Colon (tissue), 2 donors: ENCODE data around the gene EHF.
"Not testable (repeated sequence)": the region's sequence is repeated elsewhere in the genome, so short reads cannot be mapped to it uniquely, and the experiment has no call there.

Experiments
- FAIRE-seq: peaks from 2 replicates; lab custom pipeline; 2012; peaks lifted over from hg19 to GRCh38; lab: Jason Lieb, UNC
- donor health status: control.
- donor health status: control.

EHF gene

GRCh38 chr11:34671117-34671516, 50.2 kb downstream of the EHF start:
- no peak for FAIRE-seq

GRCh38 chr11:34671946-34672345, 51.1 kb downstream of the EHF start:
- FAIRE-seq, result no peak

GRCh38 chr11:34674038-34674437, 53.1 kb downstream of the EHF start:
- FAIRE-seq, result no peak

- no peak for FAIRE-seq
These were observed 55.3 kb downstream of the EHF start for GRCh38 chr11:34676227-34676626.

GRCh38 chr11:34679681-34680080, 58.8 kb downstream of the EHF start:
- no peak for FAIRE-seq

- no peak for FAIRE-seq
These were observed 59.3 kb downstream of the EHF start for GRCh38 chr11:34680206-34680605.

GRCh38 chr11:34680918-34681586, 60.2 kb downstream of the EHF start:
- no peak for FAIRE-seq

- no peak for FAIRE-seq
These were observed 61.9 kb downstream of the EHF start for GRCh38 chr11:34682825-34683224.

- FAIRE-seq, result no peak
These were observed 62.5 kb downstream of the EHF start for GRCh38 chr11:34683396-34683795.

GRCh38 chr11:34685864-34686263, 65.0 kb downstream of the EHF start:
- FAIRE-seq, result no peak

- not testable (repeated sequence) for FAIRE-seq
These were observed 71.4 kb downstream of the EHF start for GRCh38 chr11:34692299-34692698.

GRCh38 chr11:34696862-34697261, 76.0 kb downstream of the EHF start:
- FAIRE-seq, result no peak

GRCh38 chr11:34706709-34707461, 86.0 kb downstream of the EHF start:
- no peak for FAIRE-seq

GRCh38 chr11:34707462-34707840, 86.6 kb downstream of the EHF start:
- FAIRE-seq, result no peak
